Pancreas (tissue), 10 donors: Measurements from ENCODE around the gene KIF13A. TPM values are rescaled to one million over a fixed set of nuclear protein-coding genes. Genes with fewer than 3 reads are reported as not detected.
A peak's percentile ranks its signal among the peaks of the same experiment; 100 is the strongest.

Experiments used
- ATAC-seq, 4 donors: fragments of 200-7000 bp; cut with Tn5 transposase; one replicate each; pipeline versions ENCODE4 v1.8.0 to v1.9.1; 2020; ENCODE audit warnings: mild to moderate bottlenecking in 4 of 4, moderate library complexity in 4 of 4
- DNase-seq, 6 donors: peaks; one replicate each; pipeline ENCODE4 v3.0.0-alpha.2; 2020
- FAIRE-seq: peaks from 2 replicates; lab custom pipeline; 2012; peaks lifted over from hg19 to GRCh38; lab: Jason Lieb, UNC
- H3K27ac ChIP-seq, 4 donors: fragments of 200-600 bp; sonication (generic); 1 replicate in 3 of 4; 2 replicates in 1 of 4; pipeline versions ENCODE4 v1.5.0 to v1.8.0; 2020
- H3K27me3 ChIP-seq, 4 donors: fragments of 200-600 bp; one replicate each; pipeline ENCODE4 v1.8.0; 2021
- H3K36me3 ChIP-seq, 3 donors: fragments of 200-600 bp; sonication (generic) in 1 of 3; one replicate each; pipeline versions ENCODE4 v1.5.0 to v1.8.0; 2020 to 2021
- H3K4me1 ChIP-seq, 3 donors: fragments of 200-600 bp; one replicate each; pipeline ENCODE4 v1.8.0; 2021
- H3K4me3 ChIP-seq, 4 donors: fragments of 200-600 bp; sonication (generic) in 2 of 4; one replicate each; pipeline versions ENCODE4 v1.5.0 to v1.8.0; 2020 to 2021
- H3K9me3 ChIP-seq, 4 donors: fragments of 200-600 bp; one replicate each; pipeline ENCODE4 v1.8.0; 2021
- WGBS, 2 donors: extraction: QIAGEN DNeasy Blood & Tissue Kit; methylation state at CpG; one replicate each; pipeline ENCODE4 v1.1.7; 2013; 5-methylcytosine and 5-hydroxymethylcytosine counted together
- intact Hi-C, 3 donors: fragments of 100-400 bp; cut with DNase I; formaldehyde crosslinking; loops; one replicate each; pipeline versions ENCODE4 v1.11.1 to v1.14.2; 2022
- polyA plus RNA-seq, 2 donors: library from polyadenylated mRNA; stranded (reverse); fragments of 200-250 nt; gene quantifications; one replicate each; pipeline ENCODE4 v1.2.3, GENCODE V29; 2013
- total RNA-seq, 6 donors: library from RNA; stranded (reverse); fragmentation: NEBNext Ultra II Directional in 4 of 6; extraction: Animal tissue kit (Norgen Biotek cat#: 25700) in 4 of 6; gene quantifications; one replicate each; pipeline versions ENCODE4 v1.2.1 to v1.2.4, GENCODE V29; 2021 to 2023
- TF ChIP-seq, protein P1 (sequence below), 4 donors: fragments of 200-600 bp; sonication (generic) in 3 of 4; IDR thresholded peaks; one replicate each; pipeline versions ENCODE4 v1.5.0 to v1.8.0; 2021; ENCODE audit warnings: antibody characterized with exemption in 4 of 4
- donor health status: healthy with polysubstance abuse.
- donor health status: DM: no; HTN: no; CAD: no; lungs with moderate emphysema.
- donor health status: DM: no; HTN: no; CAD: no.
- donor health status: control.
- donor health status: control.
- donor health status: Bipolar disorder and iron deficiency.
- donor health status: DM: yes; HTN: yes; CAD: no.
- donor health status: DM: no; HTN: no; CAD: no.
- donor health status: DM: no; HTN: no; CAD: no.
- donor health status: DM: yes; HTN: yes; CAD: no.

Gene KIF13A
- total and polyA plus RNA-seq, 8 donors = 7.3 to 18.1 (median 12.5) TPM

DNA sequence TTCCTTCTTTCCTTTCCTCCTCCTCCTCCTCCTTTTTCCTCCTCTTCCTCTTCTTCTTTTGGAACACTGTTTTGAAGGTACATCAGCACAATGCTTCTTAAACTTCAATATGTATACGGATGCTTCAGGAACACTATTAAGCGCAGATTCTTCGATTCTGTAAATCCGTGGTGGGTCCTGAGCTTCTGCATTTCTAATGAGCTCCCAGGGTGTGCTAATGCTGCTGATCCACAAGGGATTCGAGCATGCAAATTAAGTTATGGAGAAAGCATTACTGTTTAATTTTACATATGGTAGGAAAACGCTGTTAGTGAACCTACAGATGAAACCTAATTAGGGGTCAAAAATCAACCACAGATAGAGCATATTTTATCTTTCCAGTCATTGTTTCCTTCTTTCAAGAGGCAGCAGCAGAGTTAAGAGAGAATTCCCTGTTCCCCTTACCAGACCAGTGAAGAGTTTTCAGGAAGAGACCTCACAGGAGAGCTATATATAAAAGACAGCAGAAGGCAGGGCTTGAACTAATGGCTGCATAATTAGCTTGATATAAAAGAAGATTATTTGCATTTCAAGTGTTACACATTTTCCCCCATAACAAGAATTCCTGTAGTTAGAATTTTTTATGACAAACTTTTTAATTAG is 47.2 kb downstream of the KIF13A start:
- intact Hi-C loops = no loop called here
- Histone ChIP-seq H3K4me1 (peaks cover 2 to 3% (median 2%) of the 10 kb centered on the region in 3 donors), H3K27me3 (no peaks in the 10 kb centered on the region), H3K36me3 (no peaks in the 10 kb centered on the region), H3K4me3 (no peak overlapping the region), H3K27ac (no peak overlapping the region), H3K9me3 (no peaks in the 10 kb centered on the region)
- TF ChIP-seq, protein P1, sequence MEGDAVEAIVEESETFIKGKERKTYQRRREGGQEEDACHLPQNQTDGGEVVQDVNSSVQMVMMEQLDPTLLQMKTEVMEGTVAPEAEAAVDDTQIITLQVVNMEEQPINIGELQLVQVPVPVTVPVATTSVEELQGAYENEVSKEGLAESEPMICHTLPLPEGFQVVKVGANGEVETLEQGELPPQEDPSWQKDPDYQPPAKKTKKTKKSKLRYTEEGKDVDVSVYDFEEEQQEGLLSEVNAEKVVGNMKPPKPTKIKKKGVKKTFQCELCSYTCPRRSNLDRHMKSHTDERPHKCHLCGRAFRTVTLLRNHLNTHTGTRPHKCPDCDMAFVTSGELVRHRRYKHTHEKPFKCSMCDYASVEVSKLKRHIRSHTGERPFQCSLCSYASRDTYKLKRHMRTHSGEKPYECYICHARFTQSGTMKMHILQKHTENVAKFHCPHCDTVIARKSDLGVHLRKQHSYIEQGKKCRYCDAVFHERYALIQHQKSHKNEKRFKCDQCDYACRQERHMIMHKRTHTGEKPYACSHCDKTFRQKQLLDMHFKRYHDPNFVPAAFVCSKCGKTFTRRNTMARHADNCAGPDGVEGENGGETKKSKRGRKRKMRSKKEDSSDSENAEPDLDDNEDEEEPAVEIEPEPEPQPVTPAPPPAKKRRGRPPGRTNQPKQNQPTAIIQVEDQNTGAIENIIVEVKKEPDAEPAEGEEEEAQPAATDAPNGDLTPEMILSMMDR (IDR thresholded peaks at IDR 0.05) = no peak
- ATAC-seq (no peak), DNase-seq (no peak), FAIRE-seq (no peak)
- 88% methylated on average over 6 of the region's 6 CpGs for WGBS, 2 donors

DNA sequence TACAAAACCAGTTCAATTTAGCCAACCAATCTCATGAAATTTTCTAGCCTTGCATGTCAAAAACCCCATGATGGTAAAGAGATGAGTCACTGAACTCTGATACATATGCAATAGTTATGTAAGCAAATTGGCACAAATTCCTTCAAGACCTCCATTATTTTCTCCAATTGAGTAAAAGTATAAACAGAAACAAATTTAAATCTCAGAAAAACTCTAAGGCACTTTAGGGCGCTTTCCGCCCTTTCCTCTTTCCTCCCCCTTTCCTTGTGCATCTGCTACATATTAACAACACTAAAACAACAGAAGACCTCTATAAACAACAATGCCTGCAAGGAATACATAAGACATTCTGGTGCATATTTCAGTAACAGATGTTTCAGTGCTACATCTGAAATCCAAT is 48.5 kb downstream of the KIF13A start:
- Histone ChIP-seq H3K4me1 (peaks cover 5 to 9% (median 7%) of the 10 kb centered on the region in 3 donors), H3K27me3 (no peaks in the 10 kb centered on the region), H3K9me3 (no peaks in the 10 kb centered on the region), H3K4me3 (no peak overlapping the region), H3K36me3 (no peaks in the 10 kb centered on the region), H3K27ac (no peak overlapping the region)
- 96 to 99% methylated on average over 2 of the region's 2 CpGs for WGBS, 2 donors
- FAIRE-seq (no peak), DNase-seq (no peak), ATAC-seq (no peak)
- TF ChIP-seq, protein P1 (IDR thresholded peaks at IDR 0.05) = no peak
- intact Hi-C loops = no loop called here

DNA sequence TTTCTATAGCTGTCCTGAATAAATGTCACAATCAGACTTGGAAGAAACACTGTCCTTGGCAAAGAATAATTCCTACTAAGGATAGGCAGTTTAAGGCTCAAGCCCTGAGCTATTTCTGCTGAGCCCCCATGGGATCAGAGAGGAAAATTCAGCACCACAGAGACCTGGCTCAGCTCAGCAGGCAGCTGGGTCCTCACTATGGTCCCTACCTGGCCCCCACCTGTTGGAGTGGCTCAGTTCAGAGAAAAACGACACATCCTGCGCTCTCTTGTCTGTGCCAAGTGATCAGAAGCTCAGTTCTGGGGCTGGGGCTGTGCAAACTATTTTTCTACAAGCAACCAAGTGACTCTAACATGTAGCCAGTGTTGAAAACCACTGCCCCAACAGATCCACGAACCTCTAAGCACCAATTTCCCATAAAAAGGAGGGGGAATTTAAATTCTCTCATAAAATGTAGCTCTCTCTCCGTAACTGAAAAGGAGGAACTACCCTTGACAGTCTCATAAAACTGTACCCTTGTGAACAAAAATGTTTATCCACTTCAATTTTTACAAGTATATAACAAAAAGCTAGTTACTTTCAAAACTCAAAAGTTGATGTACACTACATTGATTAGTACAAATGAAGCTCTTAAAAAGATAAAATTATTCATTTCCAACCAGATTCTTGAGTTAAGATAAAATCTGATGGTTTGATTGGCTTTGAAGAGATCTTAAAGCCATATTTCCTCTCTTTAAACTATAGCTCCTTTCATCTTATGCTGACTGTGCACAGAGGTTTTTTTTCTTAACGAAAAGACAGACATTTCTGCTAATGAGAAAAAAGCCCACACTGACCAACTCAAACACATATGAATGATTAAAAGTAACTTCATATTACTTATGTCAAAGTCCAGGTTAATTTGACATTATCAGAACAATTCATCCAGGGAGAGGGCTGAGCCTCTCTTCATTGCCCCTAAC is 52.0 kb downstream of the KIF13A start:
- intact Hi-C loops = no loop called here
- H3K9me3 ChIP-seq = no peaks in the 10 kb centered on the region
- H3K27ac ChIP-seq = no peak overlapping the region
- TF ChIP-seq, protein P1 (IDR thresholded peaks at IDR 0.05) = no peak
- DNase-seq (no peak), FAIRE-seq (no peak), ATAC-seq (peak in 1 of 4 donors; percentile 13)
- 72 to 74% methylated on average over 5 of the region's 5 CpGs for WGBS, 2 donors
- no peaks in the 10 kb centered on the region for H3K27me3 ChIP-seq
- no peaks in the 10 kb centered on the region for H3K36me3 ChIP-seq
- peaks cover 14 to 32% (median 27%) of the 10 kb centered on the region in 3 donors for H3K4me1 ChIP-seq
- H3K4me3 ChIP-seq = no peak overlapping the region

DNA sequence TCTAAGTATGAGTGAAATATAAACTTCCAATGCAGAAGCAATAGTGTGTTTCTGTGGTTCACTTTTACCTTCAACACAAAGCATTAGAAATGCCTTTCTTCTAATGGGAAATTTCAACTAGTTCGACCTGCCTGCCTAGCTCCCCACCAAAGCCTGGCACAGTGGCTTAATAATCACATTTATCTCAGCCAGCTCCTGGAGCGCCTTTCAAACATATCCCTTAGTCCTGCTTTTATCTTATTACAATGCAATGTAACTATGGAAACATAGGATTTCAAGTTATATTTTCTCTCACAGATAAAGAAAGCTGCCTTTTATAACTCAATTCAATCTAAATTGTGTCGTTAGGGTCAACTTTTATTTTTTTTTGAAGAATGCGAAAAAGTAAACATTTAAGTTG is 53.7 kb downstream of the KIF13A start:
- intact Hi-C loops = no loop called here
- Histone ChIP-seq H3K36me3 (no peaks in the 10 kb centered on the region), H3K27ac (peak overlapping the region in 2 of 4 donors; percentile 27 to 37), H3K4me1 (peaks cover 14 to 46% (median 36%) of the 10 kb centered on the region in 3 donors), H3K9me3 (no peaks in the 10 kb centered on the region), H3K4me3 (no peak overlapping the region), H3K27me3 (no peaks in the 10 kb centered on the region)
- TF ChIP-seq, protein P1 (IDR thresholded peaks at IDR 0.05) = no peak
- DNase-seq = no peak
- FAIRE-seq = no peak
- 38 to 41% methylated on average over 4 of the region's 4 CpGs for WGBS, 2 donors
- peak; percentile 24 to 51 (median 44) for ATAC-seq
